ENCODE results near the gene MED31. TPM values are rescaled to one million over a fixed set of nuclear protein-coding genes. Genes with fewer than 3 reads are reported as not detected.

Gene MED31
- total RNA-seq: 8.0 and 9.2 TPM in 2 replicates

DNA sequence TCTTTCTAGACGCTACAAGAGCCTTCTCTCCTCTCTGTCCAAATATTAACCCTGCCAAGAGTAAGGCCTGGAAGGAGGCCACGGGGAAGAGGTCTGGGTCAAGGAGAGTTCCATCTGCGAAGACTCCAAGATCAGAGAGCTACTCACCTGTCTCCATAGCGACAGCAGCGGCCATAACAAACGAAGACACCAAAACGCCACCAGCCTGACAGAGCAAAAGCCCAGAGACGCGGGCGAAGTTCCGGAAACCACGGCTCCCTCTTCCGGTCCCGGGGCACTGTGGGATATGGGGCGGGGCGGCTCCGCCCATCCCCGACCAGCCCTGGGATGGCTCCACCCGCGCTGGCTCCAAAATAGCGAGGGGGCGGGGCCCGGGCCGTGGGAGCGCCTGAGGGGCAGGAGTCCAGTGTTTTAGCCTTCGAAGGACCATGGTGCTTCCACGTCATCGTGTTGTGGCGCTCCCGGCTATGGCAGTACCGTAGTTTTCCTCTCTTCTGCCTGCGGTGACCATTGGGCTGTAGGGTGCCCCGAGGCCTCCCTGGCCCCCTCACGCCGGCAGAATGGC is at the start of gene MED31, which contains the start of gene C17orf100:
TSS of gene MED31 (minus strand) at position 252 of the 565 bp plus-strand sequence. CDS start at position 175, 77 bp downstream.
TSS of gene C17orf100 (plus strand) at position 409 of the 565 bp plus-strand sequence. CDS start at position 561, 152 bp downstream.

DNA sequence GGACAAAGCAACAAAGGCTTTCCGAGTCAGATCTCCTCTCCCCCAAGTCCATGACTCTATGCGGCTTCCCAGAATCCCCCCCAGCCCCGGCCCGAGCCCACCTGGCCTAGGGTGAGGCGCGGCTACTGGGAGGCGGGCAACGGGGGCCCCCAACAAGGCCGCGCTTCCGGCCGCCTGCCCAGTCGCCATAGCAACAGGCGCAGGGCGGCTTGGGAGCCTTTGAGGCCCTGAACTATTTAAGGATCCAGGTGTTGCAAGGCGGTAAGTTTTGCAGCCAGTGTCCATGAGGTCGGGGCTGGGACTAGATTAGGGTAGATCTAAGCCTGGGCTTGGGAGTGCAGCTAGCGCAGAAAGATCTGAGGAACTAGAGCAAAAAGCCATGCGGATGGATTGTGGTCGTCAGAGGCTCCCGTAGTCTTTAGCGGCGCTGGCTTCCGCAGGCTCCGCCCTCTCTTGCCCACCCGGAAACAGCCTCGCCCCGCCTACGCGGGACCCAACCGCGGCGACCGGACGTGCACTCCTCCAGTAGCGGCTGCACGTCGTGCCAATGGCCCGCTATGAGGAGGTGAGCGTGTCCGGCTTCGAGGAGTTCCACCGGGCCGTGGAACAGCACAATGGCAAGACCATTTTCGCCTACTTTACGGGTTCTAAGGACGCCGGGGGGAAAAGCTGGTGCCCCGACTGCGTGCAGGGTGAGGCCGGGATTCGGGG is 10.7 kb downstream of the MED31 start, which contains the start of the genes KIAA0753 and TXNDC17:
TSS of gene KIAA0753 (minus strand) at position 176 of the 711 bp plus-strand sequence. CDS start 5,608 bp downstream, outside the sequence.
TSS of gene TXNDC17 (plus strand) at position 525 of the 711 bp plus-strand sequence. CDS start at position 548, 23 bp downstream.

Other genes with a start within 250 kb of the MED31 start
- not detected in 2 replicates for gene AIPL1, start 216.5 kb downstream of the MED31 start, total RNA-seq
- 0.60 and 4.4 TPM in 2 replicates for gene PIMREG, start 207.2 kb downstream of the MED31 start, total RNA-seq
- gene PITPNM3, start 95.0 kb downstream of the MED31 start, total RNA-seq: 0.26 and 0.63 TPM in 2 replicates
- 8.2 and 9.0 TPM in 2 replicates for gene KIAA0753, start 10.9 kb downstream of the MED31 start, total RNA-seq
- 118 and 120 TPM in 2 replicates for gene TXNDC17, start 10.5 kb downstream of the MED31 start, total RNA-seq
- 0.17 and 0.32 TPM in 2 replicates for gene C17orf100, start 157 bp upstream of the MED31 start, total RNA-seq
- gene SLC13A5, start 61.8 kb upstream of the MED31 start, total RNA-seq: not detected in 2 replicates
- gene XAF1, start 104.4 kb upstream of the MED31 start, total RNA-seq: 27.4 and 42.6 TPM in 2 replicates
- gene FBXO39, start 124.6 kb upstream of the MED31 start, total RNA-seq: 0.09 TPM in 1 of 2 replicates, not detected in the other
- not detected in 2 replicates for gene TEKT1, start 180.1 kb upstream of the MED31 start, total RNA-seq